HEK293 (cell line): Measurements from ENCODE around the gene MAML3.

ENCODE experiments used
- CTCF ChIA-PET: fragments of 350-600 bp; formaldehyde crosslinking; extraction: SDS; loops from one replicate; lab custom pipeline; 2021; ENCODE audit warnings: antibody characterized with exemption; lab: Yijun Ruan, JAX
- POLR2A ChIA-PET: fragments of 300-600 bp; formaldehyde crosslinking; extraction: SDS; loops from one replicate; lab custom pipeline; 2020; ENCODE audit warnings: antibody characterized with exemption, inconsistent platforms; lab: Yijun Ruan, JAX
- H3K27ac ChIP-seq: fragments of 200-500 bp; sonication (Bioruptor generic); 2 replicates; pipeline ENCODE4 v1.5.1; 2014; ENCODE audit warnings: low read depth, low read length, control low read depth, inconsistent platforms; ENCODE audit errors: extremely low read depth
- H3K36me3 ChIP-seq, 2 experiments: fragments of 200-500 bp in 1 of 2; sonication (Bioruptor generic) in 1 of 2; 1 replicate in 1 of 2; 2 replicates in 1 of 2; pipeline ENCODE4 v1.5.1; 2014 to 2017; ENCODE audit warnings: inconsistent platforms in 2 of 2, low read length in 2 of 2; ENCODE audit not compliant: control insufficient read depth in 2 of 2, insufficient read depth in 1 of 2
- H3K4me1 ChIP-seq: fragments of 200-500 bp; sonication (Bioruptor generic); 2 replicates; pipeline ENCODE4 v1.5.1; 2014; ENCODE audit warnings: mild to moderate bottlenecking, low read length, inconsistent platforms; ENCODE audit not compliant: control insufficient read depth, insufficient read depth
- H3K4me3 ChIP-seq: 2 replicates; pipeline ENCODE4 v1.5.1; 2011; ENCODE audit warnings: low read depth, mild to moderate bottlenecking, control low read depth, low read length, moderate library complexity
- H3K9me3 ChIP-seq: fragments of 200-500 bp; sonication (Bioruptor generic); 2 replicates; pipeline ENCODE4 v1.5.1; 2014; ENCODE audit warnings: low read depth, low read length, inconsistent platforms; ENCODE audit not compliant: control insufficient read depth, insufficient read depth
- PRDM1 ChIP-seq: fragments of 450-650 bp; formaldehyde crosslinking; IDR thresholded peaks from 2 replicates; pipeline ENCODE4; 2016; ENCODE audit warnings: missing biosample characterization, missing genetic modification characterization
- PRDM2 ChIP-seq: fragments of 450-650 bp; formaldehyde crosslinking; IDR thresholded peaks from 2 replicates; pipeline ENCODE4 v1.5.1; 2016; ENCODE audit warnings: missing biosample characterization, missing genetic modification characterization, borderline replicate concordance
- ZFP3 ChIP-seq: fragments of 450-650 bp; formaldehyde crosslinking; IDR thresholded peaks from 2 replicates; pipeline ENCODE4 v1.5.1; 2016; ENCODE audit warnings: low read depth, missing biosample characterization, missing genetic modification characterization
- ZNF146 ChIP-seq: fragments of 450-650 bp; formaldehyde crosslinking; IDR thresholded peaks from 2 replicates; pipeline ENCODE4 v1.5.1; 2016; ENCODE audit warnings: missing biosample characterization, missing genetic modification characterization
- ZNF16 ChIP-seq: fragments of 450-650 bp; formaldehyde crosslinking; IDR thresholded peaks from 2 replicates; pipeline ENCODE4 v1.5.1; 2016; ENCODE audit warnings: low read depth, missing biosample characterization, missing genetic modification characterization
- ZNF501 ChIP-seq: fragments of 450-650 bp; formaldehyde crosslinking; IDR thresholded peaks from 2 replicates; pipeline ENCODE4 v1.5.1; 2016; ENCODE audit warnings: missing biosample characterization, missing genetic modification characterization
- ZNF549 ChIP-seq: fragments of 450-650 bp; IDR thresholded peaks from 2 replicates; pipeline ENCODE4 v1.5.1; 2018; ENCODE audit warnings: missing biosample characterization, missing genetic modification characterization, mild to moderate bottlenecking, inconsistent platforms, moderate library complexity
- ZNF707 ChIP-seq: fragments of 450-650 bp; formaldehyde crosslinking; IDR thresholded peaks from 2 replicates; pipeline ENCODE4 v1.5.1; 2016; ENCODE audit warnings: missing biosample characterization, missing genetic modification characterization
- ZNF776 ChIP-seq: fragments of 450-650 bp; formaldehyde crosslinking; IDR thresholded peaks from 2 replicates; pipeline ENCODE4 v1.5.0; 2017; ENCODE audit warnings: missing biosample characterization, missing genetic modification characterization, borderline replicate concordance
- TF ChIP-seq, protein P1 (sequence below): fragments of 450-650 bp; formaldehyde crosslinking; IDR thresholded peaks from 2 replicates; pipeline ENCODE4 v1.5.1; 2016; ENCODE audit warnings: missing biosample characterization, missing genetic modification characterization, low read depth
- TF ChIP-seq, protein P2 (sequence below): fragments of 450-650 bp; formaldehyde crosslinking; IDR thresholded peaks from 2 replicates; pipeline ENCODE4 v1.5.1; 2016; ENCODE audit warnings: missing biosample characterization, missing genetic modification characterization
- TF ChIP-seq, protein P3 (sequence below): fragments of 450-650 bp; formaldehyde crosslinking; IDR thresholded peaks from 2 replicates; pipeline ENCODE4 v1.5.1; 2016; ENCODE audit warnings: missing biosample characterization, missing genetic modification characterization

Gene MAML3

GRCh38 chr4:139846766-139847165, 307.2 kb downstream of the MAML3 start (continued):
- no peak for TF ChIP-seq PRDM2 (tag by site-specific recombination)
- TF ChIP-seq, all 188 proteins: peak for 0

GRCh38 chr4:139845453-139846093, 308.4 kb downstream of the MAML3 start:
- Histone ChIP-seq H3K36me3 (no peaks in the 10 kb centered on the region), H3K27ac (no peak overlapping the region), H3K9me3 (no peaks in the 10 kb centered on the region), H3K4me1 (peaks cover 2% of the 10 kb centered on the region), H3K4me3 (no peak overlapping the region)
- POLR2A ChIA-PET: no interaction called here
- TF ChIP-seq ZNF16: no peak
- TF ChIP-seq, protein P1, sequence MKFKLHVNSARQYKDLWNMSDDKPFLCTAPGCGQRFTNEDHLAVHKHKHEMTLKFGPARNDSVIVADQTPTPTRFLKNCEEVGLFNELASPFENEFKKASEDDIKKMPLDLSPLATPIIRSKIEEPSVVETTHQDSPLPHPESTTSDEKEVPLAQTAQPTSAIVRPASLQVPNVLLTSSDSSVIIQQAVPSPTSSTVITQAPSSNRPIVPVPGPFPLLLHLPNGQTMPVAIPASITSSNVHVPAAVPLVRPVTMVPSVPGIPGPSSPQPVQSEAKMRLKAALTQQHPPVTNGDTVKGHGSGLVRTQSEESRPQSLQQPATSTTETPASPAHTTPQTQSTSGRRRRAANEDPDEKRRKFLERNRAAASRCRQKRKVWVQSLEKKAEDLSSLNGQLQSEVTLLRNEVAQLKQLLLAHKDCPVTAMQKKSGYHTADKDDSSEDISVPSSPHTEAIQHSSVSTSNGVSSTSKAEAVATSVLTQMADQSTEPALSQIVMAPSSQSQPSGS (tag by site-specific recombination): peak; percentile 72
- TF ChIP-seq ZNF549: no peak
- no peak for TF ChIP-seq ZNF146
- CTCF ChIA-PET: no interaction called here

- no peak overlapping the region for H3K4me3 ChIP-seq
- POLR2A ChIA-PET: no interaction called here
- no peaks in the 10 kb centered on the region for H3K9me3 ChIP-seq
- CTCF ChIA-PET: interaction anchor here (0.6 kb wide), 1 partner anchor 44 kb away, joined by 3 read pairs; no protein-coding TSS in a partner anchor
- H3K4me1 ChIP-seq: no peaks in the 10 kb centered on the region; the same call in 1 of the 2 replicates
- TF ChIP-seq, protein P2, sequence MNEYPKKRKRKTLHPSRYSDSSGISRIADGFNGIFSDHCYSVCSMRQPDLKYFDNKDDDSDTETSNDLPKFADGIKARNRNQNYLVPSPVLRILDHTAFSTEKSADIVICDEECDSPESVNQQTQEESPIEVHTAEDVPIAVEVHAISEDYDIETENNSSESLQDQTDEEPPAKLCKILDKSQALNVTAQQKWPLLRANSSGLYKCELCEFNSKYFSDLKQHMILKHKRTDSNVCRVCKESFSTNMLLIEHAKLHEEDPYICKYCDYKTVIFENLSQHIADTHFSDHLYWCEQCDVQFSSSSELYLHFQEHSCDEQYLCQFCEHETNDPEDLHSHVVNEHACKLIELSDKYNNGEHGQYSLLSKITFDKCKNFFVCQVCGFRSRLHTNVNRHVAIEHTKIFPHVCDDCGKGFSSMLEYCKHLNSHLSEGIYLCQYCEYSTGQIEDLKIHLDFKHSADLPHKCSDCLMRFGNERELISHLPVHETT (tag by site-specific recombination): no peak
- TF ChIP-seq PRDM1 (tag by site-specific recombination): no peak
- no peak for TF ChIP-seq ZFP3 (tag by site-specific recombination)
- TF ChIP-seq, protein P3, sequence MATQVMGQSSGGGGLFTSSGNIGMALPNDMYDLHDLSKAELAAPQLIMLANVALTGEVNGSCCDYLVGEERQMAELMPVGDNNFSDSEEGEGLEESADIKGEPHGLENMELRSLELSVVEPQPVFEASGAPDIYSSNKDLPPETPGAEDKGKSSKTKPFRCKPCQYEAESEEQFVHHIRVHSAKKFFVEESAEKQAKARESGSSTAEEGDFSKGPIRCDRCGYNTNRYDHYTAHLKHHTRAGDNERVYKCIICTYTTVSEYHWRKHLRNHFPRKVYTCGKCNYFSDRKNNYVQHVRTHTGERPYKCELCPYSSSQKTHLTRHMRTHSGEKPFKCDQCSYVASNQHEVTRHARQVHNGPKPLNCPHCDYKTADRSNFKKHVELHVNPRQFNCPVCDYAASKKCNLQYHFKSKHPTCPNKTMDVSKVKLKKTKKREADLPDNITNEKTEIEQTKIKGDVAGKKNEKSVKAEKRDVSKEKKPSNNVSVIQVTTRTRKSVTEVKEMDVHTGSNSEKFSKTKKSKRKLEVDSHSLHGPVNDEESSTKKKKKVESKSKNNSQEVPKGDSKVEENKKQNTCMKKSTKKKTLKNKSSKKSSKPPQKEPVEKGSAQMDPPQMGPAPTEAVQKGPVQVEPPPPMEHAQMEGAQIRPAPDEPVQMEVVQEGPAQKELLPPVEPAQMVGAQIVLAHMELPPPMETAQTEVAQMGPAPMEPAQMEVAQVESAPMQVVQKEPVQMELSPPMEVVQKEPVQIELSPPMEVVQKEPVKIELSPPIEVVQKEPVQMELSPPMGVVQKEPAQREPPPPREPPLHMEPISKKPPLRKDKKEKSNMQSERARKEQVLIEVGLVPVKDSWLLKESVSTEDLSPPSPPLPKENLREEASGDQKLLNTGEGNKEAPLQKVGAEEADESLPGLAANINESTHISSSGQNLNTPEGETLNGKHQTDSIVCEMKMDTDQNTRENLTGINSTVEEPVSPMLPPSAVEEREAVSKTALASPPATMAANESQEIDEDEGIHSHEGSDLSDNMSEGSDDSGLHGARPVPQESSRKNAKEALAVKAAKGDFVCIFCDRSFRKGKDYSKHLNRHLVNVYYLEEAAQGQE (tag by site-specific recombination): peak; percentile 41; the same call in 1 of the 2 replicates
- TF ChIP-seq ZNF501 (tag by site-specific recombination): no peak
- TF ChIP-seq ZNF707: no peak
- no peak for TF ChIP-seq ZNF776 (tag by site-specific recombination)
- TF ChIP-seq, all 188 proteins: peak for 1
- H3K36me3 ChIP-seq: no peaks in the 10 kb centered on the region
- H3K27ac ChIP-seq: no peak overlapping the region
These were observed 309.4 kb downstream of the MAML3 start for GRCh38 chr4:139844459-139845036.
